Hepatocyte (in vitro differentiated cells): ENCODE results near the gene ANO6. TPM values are rescaled to one million over a fixed set of nuclear protein-coding genes. Genes with fewer than 3 reads are reported as not detected.
A peak's percentile ranks its signal among the peaks of the same experiment; 100 is the strongest.
"Not testable (repeated sequence)": the region's sequence is repeated elsewhere in the genome, so short reads cannot be mapped to it uniquely, and the experiment has no call there.

ENCODE experiments used
- DNase-seq: peaks from one replicate; pipeline ENCODE4 v3.0.0-alpha.2; 2016; ENCODE audit warnings: low spot score
- H2AFZ ChIP-seq: fragments of 200-600 bp; sonication (generic); 2 replicates; pipeline ENCODE4 v1.6.0; 2016; ENCODE audit warnings: antibody characterized with exemption, mild to moderate bottlenecking
- H3K27ac ChIP-seq: fragments of 200-600 bp; sonication (generic); 2 replicates; pipeline ENCODE4 v1.5.1; 2016; ENCODE audit warnings: mild to moderate bottlenecking
- H3K27me3 ChIP-seq: fragments of 200-600 bp; sonication (generic); 2 replicates; pipeline ENCODE4 v1.6.1; 2016
- H3K36me3 ChIP-seq: fragments of 200-600 bp; sonication (generic); replicated peaks from 2 replicates; pipeline ENCODE4 v1.5.1; 2016; ENCODE audit warnings: low read depth; ENCODE audit not compliant: insufficient read depth
- H3K4me1 ChIP-seq: fragments of 200-600 bp; sonication (generic); 2 replicates; pipeline ENCODE4 v1.5.1; 2016; ENCODE audit warnings: mild to moderate bottlenecking, moderate library complexity; ENCODE audit not compliant: insufficient read depth
- H3K4me2 ChIP-seq: fragments of 200-600 bp; sonication (generic); 2 replicates; pipeline ENCODE4 v1.6.0; 2016
- H3K4me3 ChIP-seq: fragments of 200-600 bp; sonication (generic); 2 replicates; pipeline ENCODE4 v1.5.1; 2016; ENCODE audit warnings: mild to moderate bottlenecking
- H3K79me2 ChIP-seq: fragments of 200-600 bp; sonication (generic); 2 replicates; pipeline ENCODE4 v1.6.0; 2017; ENCODE audit warnings: mild to moderate bottlenecking
- H3K9me2 ChIP-seq: fragments of 200-600 bp; sonication (generic); replicated peaks from 2 replicates; pipeline ENCODE4 v1.6.0; 2017; ENCODE audit warnings: mild to moderate bottlenecking; ENCODE audit not compliant: insufficient read depth
- H3K9me3 ChIP-seq: fragments of 200-600 bp; sonication (generic); 2 replicates; pipeline ENCODE4 v1.5.1; 2016; ENCODE audit warnings: low read depth, mild to moderate bottlenecking
- H4K20me1 ChIP-seq: fragments of 200-600 bp; sonication (generic); 2 replicates; pipeline ENCODE4 v1.6.0; 2016; ENCODE audit warnings: mild to moderate bottlenecking; ENCODE audit not compliant: insufficient read depth, poor library complexity, severe bottlenecking
- EZH2 ChIP-seq: fragments of 200-600 bp; sonication (generic); IDR thresholded peaks from 2 replicates; pipeline ENCODE4 v1.6.1; 2016; ENCODE audit warnings: antibody characterized with exemption, mild to moderate bottlenecking, borderline replicate concordance
- EZH2phosphoT487 ChIP-seq: fragments of 200-600 bp; sonication (generic); IDR thresholded peaks from one replicate; pipeline ENCODE4 v1.6.1; 2018; ENCODE audit warnings: antibody characterized with exemption, mild to moderate bottlenecking, low read depth, moderate library complexity; ENCODE audit not compliant: unreplicated experiment, severe bottlenecking
- WGBS: methylation state at CpG from one replicate; pipeline ENCODE4 v1.1.6; 2016; ENCODE audit warnings: low lambda C conversion rate; ENCODE audit errors: missing lambda C conversion rate; 5-methylcytosine and 5-hydroxymethylcytosine counted together
- polyA plus RNA-seq: library from polyadenylated mRNA; unstranded; fragments of >200 nt; fragmentation: Nextera tagmentation; extraction: Ambion mirVana; gene quantifications from 2 replicates; pipeline ENCODE4 v1.2.1, GENCODE V29; 2016
- total RNA-seq: library from RNA; depleted of rRNA; stranded (reverse); fragments of >200 nt; gene quantifications from 2 replicates; pipeline ENCODE4 v1.2.3, GENCODE V29; 2014
- TF ChIP-seq, protein P1 (sequence below): fragments of 200-600 bp; sonication (generic); IDR thresholded peaks from 2 replicates; pipeline ENCODE4 v1.5.1; 2016; ENCODE audit warnings: antibody characterized with exemption, mild to moderate bottlenecking; ENCODE audit not compliant: poor library complexity

The ANO6 gene
- total and polyA plus RNA-seq, 2 experiments from 2014 or later = 50.4 to 82.2 TPM

DNA sequence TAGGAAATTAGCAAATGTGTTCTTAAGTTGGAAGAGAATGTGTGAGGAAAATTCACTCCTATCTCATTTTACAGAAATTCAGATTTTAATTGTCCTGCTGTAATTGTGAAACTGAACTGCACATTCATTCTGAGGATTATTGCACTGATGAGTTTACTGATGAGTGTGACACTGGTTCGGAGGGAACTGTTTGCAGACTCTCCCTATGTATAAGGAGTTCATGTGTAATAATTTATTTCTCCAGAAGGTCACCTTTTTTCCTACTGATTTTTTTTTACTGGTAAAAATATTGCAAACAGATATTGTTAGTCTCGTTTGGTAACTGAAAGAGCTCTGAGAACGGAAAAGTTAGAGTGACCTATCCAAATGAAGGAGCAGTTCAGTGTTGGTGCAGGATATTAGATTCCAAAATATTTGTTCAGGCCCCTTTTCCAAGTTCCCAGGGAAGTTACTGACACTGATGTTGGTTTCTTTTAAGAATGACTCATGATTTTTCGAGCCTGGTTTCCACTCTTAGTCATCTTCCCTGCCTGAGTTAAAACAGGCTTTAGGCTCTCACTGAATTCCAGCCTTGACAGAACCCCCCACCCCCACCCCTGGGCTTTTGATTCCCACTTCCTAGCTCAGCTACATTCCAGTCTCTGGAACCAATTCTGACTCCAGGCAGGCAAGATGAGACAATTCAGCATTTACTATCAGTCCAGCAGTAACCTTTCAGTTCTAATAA lies 18.4 kb downstream of the ANO6 start:
- Histone ChIP-seq H3K9me3 (no peaks in the 10 kb centered on the region), H3K9me2 (no peaks in the 10 kb centered on the region), H3K36me3 (no peaks in the 10 kb centered on the region), H3K27me3 (no peaks in the 10 kb centered on the region), H3K79me2 (peaks cover 71% of the 10 kb centered on the region), H3K27ac (peak overlapping the region; percentile 94), H4K20me1 (peaks cover 5% of the 10 kb centered on the region), H3K4me1 (peaks cover 47% of the 10 kb centered on the region), H3K4me2 (peak overlapping the region; percentile 54), H2AFZ (no peak overlapping the region), H3K4me3 (no peak overlapping the region)
- WGBS = 18% methylated on average over 4 of the region's 4 CpGs
- DNase-seq = peak; percentile 83
- TF ChIP-seq EZH2 (no peak), EZH2phosphoT487 (no peak)
- TF ChIP-seq, protein P1, sequence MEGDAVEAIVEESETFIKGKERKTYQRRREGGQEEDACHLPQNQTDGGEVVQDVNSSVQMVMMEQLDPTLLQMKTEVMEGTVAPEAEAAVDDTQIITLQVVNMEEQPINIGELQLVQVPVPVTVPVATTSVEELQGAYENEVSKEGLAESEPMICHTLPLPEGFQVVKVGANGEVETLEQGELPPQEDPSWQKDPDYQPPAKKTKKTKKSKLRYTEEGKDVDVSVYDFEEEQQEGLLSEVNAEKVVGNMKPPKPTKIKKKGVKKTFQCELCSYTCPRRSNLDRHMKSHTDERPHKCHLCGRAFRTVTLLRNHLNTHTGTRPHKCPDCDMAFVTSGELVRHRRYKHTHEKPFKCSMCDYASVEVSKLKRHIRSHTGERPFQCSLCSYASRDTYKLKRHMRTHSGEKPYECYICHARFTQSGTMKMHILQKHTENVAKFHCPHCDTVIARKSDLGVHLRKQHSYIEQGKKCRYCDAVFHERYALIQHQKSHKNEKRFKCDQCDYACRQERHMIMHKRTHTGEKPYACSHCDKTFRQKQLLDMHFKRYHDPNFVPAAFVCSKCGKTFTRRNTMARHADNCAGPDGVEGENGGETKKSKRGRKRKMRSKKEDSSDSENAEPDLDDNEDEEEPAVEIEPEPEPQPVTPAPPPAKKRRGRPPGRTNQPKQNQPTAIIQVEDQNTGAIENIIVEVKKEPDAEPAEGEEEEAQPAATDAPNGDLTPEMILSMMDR = no peak

- Histone ChIP-seq H3K36me3 (no peaks in the 10 kb centered on the region), H3K4me2 (peak overlapping the region; percentile 54), H3K4me3 (no peak overlapping the region), H2AFZ (no peak overlapping the region), H3K27me3 (no peaks in the 10 kb centered on the region), H3K27ac (peak overlapping the region; percentile 94), H3K79me2 (peaks cover 72% of the 10 kb centered on the region), H3K4me1 (peaks cover 47% of the 10 kb centered on the region), H4K20me1 (peaks cover 5% of the 10 kb centered on the region), H3K9me3 (no peaks in the 10 kb centered on the region), H3K9me2 (no peaks in the 10 kb centered on the region)
- DNase-seq = peak; percentile 19
- TF ChIP-seq EZH2phosphoT487 (no peak), EZH2 (no peak)
- TF ChIP-seq, protein P1 = no peak
- WGBS = 50% methylated on average over 4 of the region's 4 CpGs
Measured at GRCh38 chr12:45235087-45236025, 19.5 kb downstream of the ANO6 start.

- not testable (repeated sequence) for H3K27me3 ChIP-seq, H3K4me3 ChIP-seq, H2AFZ ChIP-seq, DNase-seq, H3K4me2 ChIP-seq, H3K36me3 ChIP-seq, H3K9me3 ChIP-seq, H4K20me1 ChIP-seq, H3K9me2 ChIP-seq
- 94% methylated on average over 2 of the region's 2 CpGs for WGBS
- peaks cover 75% of the 10 kb centered on the region for H3K79me2 ChIP-seq
- H3K4me1 ChIP-seq = peaks cover 43% of the 10 kb centered on the region
- peak overlapping the region; percentile 94 for H3K27ac ChIP-seq
Measured at GRCh38 chr12:45236383-45236782, 20.5 kb downstream of the ANO6 start.

- H3K9me2 ChIP-seq = no peaks in the 10 kb centered on the region
- no peak overlapping the region for H3K27ac ChIP-seq
- H4K20me1 ChIP-seq = peaks cover 6% of the 10 kb centered on the region
- no peaks in the 10 kb centered on the region for H3K9me3 ChIP-seq
- H3K27me3 ChIP-seq = no peaks in the 10 kb centered on the region
- 86% methylated on average over 11 of the region's 11 CpGs for WGBS
- TF ChIP-seq EZH2phosphoT487 (no peak), EZH2 (no peak)
- TF ChIP-seq, protein P1 = no peak
- H3K79me2 ChIP-seq = peaks cover 93% of the 10 kb centered on the region
- no peak overlapping the region for H3K4me2 ChIP-seq
- H3K4me1 ChIP-seq = no peaks in the 10 kb centered on the region
- H3K4me3 ChIP-seq = no peak overlapping the region
- no peaks in the 10 kb centered on the region for H3K36me3 ChIP-seq
- H2AFZ ChIP-seq = no peak overlapping the region
- no peak for DNase-seq
Measured at GRCh38 chr12:45242180-45242579, 26.3 kb downstream of the ANO6 start.
